NCI-H2227 (cell line): ENCODE results near the gene JDP2.

Experiments
- DNase-seq: peaks from one replicate; lab custom pipeline; 2025; ENCODE audit not compliant: unreplicated experiment; lab: John Stamatoyannopoulos, UW

Gene JDP2

DNA sequence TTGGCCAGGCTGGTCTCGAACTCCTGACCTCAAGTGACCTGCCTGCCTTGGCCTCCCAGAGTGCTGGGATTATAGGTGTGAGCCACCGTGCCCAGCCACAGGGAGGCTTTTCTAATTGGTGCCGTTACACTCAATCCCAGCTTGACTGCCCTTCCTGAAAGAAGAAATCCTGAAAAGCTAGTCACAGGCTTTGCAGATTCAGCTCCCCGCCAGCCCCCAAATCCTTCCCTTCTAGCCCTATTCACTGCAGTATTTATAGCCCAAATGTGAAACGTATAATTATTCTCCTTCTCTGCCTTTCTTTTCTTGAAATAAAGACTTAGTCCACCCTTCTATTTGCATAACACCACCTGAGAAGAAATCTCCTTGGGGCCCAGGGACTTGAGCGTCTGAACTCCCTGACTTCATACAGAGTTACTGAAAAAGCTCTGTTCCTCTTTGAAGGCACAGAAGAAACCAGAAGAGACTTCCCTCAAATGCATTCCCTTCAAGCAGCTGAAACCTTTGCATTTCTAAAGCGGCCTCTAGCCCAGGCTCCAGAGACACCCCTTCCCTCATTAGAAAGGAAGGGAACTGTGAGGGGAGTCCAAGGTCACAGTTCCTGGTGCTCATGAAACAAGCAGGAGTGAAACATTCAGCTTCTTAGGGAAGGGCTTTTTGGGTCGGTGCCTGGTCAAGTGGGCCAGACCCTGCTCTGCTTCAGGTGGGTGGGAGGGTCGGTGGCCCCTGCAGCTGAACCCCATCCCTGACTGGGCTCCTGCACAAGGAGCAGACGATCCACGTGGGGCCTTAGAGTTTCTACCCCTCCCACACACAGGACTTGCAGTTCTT is 52.2 kb downstream of the JDP2 start:
- DNase-seq: peak; percentile 72

DNA sequence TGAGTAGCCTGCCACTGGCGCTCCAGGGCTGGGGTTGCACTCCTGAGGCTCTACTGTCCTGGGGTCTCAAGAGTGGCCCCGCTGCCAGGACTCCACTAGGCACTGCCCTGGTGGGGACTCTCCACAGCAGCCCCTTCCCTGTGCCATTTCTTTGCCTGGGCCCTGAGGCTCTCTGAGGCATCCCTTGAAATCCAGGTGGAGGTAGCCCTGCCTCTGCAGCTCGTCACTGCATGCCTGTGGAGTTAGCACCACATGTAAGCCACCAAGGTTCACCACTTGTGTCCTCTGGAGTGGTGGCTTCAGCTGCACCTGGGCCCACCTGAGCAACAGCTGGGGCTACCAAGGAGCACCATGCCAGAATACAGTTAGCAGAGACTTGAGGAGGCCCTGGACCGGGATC is 54.5 kb downstream of the JDP2 start:
- DNase-seq: no peak

DNA sequence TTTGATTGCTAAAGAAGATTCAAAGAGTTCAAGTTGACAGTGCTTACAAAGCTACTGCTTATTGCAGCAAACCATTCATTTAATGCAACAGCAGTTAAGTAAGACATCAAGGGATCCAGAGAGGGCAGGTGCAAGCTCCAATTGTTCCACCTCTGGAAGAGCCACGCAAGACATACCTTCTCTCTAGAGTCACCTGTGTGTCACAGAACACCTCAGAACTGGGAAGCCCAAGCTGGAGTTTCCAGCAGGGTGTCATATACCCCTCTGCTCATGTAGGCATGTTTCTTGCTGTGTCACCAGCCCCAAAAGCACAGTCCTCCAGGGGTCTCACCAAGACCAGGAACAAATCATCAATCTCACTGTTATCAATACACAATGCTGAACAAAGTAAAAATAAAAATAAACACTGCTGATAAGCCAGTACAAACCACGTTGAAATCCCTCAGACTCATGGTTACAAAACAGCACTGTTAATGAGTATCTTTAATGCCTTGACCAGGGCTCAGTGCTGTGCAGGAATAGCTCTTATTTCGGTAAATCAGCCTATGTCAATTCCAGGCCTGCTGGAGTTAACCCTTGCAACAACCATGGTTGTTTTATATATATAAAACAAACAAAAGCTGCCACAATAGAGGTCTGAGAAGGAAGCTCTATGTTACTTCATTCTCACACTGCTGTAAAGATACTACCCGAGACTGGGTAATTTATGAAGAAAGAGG is 57.0 kb downstream of the JDP2 start:
- no peak for DNase-seq

- DNase-seq: no peak
Observed at GRCh38 chr14:75486318-75486717, 58.5 kb downstream of the JDP2 start.

GRCh38 chr14:75487155-75487671 is 59.4 kb downstream of the JDP2 start:
- DNase-seq: no peak

DNA sequence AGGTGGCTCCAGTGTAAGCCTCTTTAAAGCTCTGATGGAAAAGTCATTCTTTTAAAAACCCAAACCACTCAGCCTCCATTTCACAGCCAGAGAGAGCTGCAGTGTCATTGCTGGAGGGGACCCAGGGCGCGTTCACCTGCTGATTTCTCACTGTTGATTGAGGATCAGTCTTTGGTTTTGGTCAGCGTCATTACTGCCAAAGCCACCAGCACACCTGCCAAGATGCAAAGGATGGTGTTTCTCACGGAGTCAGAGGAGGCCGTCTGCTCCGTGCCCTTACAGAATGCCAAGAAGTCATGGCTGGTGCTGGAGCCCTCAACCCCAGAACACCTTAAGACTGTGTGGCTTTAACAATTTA is 61.6 kb downstream of the JDP2 start:
- DNase-seq: no peak

DNA sequence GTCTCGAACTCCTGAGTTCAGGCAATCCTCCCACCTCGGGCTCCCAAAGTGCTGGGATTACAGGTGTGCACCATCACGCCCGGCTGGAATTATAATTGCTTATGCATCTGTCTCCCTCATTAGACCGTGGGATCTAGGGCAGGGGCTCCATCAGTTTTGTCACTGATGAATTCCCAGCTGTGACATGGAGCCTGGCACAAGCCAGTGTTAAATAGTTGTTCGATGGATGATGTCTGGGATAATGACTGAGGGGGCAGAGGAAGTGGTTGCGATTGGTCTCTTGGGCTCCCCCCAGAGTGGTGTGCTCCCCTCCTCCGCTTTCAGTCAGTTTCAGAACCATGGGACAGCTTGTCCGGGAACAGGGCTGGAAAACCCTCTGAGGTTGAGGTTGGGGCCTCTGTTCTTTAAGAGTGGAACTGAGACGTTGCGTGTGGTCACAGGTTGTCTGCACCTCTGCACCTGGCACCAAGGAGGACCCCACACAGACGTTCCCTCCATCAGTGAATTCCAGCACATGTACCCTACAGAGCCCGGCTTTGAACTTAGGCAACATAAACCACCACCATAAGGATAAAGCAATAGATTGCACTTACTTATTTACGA is 63.7 kb downstream of the JDP2 start:
- no peak for DNase-seq

GRCh38 chr14:75492832-75493591 is 65.2 kb downstream of the JDP2 start:
- DNase-seq: no peak

GRCh38 chr14:75493592-75494087 is 65.8 kb downstream of the JDP2 start:
- DNase-seq: no peak

GRCh38 chr14:75494896-75495295 is 67.1 kb downstream of the JDP2 start:
- no peak for DNase-seq

- DNase-seq: no peak
Observed at GRCh38 chr14:75495399-75495798, 67.6 kb downstream of the JDP2 start.

DNA sequence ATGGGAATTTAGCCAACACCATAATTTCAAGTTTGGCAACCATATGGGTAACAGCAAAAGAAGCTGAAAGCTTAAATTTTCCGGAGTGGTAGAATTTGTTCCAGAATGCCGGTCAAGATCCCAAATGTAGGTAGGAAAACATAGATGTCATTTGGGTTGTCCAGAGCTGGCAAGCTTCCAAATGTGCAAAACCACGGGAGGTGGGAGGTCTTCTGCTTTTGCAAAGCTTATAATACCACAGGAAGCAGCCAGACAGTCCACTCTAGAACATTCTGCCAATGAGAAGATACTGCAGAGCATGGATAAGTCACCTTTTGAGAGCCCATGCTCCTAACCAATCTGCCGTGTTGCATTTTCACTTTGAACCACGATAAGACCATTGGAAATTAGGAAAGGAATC is 68.1 kb downstream of the JDP2 start:
- DNase-seq: no peak

- DNase-seq: no peak
Observed at GRCh38 chr14:75496755-75497154, 68.9 kb downstream of the JDP2 start.

- DNase-seq: no peak
Observed at GRCh38 chr14:75497191-75497590, 69.4 kb downstream of the JDP2 start.

- no peak for DNase-seq
Observed at GRCh38 chr14:75497701-75498100, 69.9 kb downstream of the JDP2 start.

DNA sequence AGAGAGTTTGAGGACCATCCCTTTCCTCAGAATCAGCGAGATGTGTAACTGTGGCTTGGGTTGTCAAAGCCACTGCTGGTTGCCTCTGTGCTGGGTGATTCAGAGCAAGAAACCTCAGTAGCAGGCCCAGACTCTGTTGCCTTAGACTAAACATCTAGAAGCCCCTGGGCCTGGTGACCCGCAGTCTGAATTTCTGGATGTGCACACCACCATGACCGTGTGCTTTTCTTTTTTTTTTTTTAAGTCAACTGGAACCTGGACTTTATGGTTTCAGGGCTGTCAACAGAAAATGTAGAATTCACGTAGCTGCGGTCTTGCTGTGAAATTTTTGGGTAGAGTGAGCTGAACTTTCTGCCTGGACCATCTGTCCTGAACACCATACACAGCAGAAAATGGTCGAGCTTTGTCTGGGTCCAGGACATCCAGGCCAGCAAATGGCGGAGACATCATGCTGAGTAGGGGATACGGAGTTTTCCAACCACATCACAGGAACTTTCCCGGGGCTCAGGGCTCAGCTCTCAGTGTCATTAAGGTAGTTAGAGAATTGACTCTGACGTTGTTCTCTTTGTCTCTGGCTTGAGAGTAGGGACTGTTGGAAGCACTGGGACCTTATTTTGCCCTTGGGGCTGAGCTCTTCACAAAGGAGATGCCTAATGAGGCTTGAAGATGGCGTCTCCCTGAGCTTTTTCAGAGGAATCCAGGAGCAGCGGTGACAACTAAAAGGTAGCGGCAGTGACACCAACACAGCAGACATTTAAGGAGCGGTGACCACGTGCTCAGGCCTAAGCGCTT is 71.5 kb downstream of the JDP2 start:
- no peak for DNase-seq

GRCh38 chr14:75501080-75501479 is 73.3 kb downstream of the JDP2 start:
- no peak for DNase-seq

DNA sequence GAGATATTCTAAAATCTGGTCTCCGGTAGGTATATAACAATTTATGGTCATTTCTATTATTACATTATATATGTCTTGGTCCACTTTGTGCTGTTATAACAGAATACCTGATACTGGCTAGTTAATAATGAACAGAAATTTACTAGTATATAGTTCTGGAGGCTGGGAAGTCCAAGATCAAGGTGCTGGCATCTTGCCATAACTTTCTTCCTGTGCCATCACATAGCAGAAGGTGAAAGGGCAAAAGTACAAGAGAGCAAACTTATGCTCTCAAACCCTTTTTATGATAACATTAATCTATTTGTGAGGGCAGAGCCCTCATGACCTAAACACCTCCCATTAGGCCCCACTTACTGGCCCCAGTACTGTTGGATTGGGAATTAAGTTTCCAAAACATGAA is 76.6 kb downstream of the JDP2 start:
- no peak for DNase-seq

DNA sequence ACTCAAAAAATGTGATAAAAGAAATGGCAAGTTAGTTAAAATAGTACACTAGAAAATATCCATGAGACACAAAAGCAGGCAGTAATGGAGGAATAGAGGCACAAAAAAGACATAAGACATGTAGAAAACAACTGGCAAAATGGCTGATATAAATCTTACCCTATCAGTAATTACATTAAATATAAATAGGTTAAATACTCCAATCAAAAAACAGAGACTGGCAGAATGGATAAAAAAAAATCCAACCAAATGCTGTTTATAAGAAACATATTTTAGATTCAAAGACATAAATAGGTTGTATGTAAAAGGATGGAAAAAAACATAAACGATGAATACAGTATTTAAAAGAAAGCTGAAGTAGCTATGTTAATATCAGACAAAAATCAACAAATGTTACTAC is 79.1 kb downstream of the JDP2 start:
- no peak for DNase-seq

DNA sequence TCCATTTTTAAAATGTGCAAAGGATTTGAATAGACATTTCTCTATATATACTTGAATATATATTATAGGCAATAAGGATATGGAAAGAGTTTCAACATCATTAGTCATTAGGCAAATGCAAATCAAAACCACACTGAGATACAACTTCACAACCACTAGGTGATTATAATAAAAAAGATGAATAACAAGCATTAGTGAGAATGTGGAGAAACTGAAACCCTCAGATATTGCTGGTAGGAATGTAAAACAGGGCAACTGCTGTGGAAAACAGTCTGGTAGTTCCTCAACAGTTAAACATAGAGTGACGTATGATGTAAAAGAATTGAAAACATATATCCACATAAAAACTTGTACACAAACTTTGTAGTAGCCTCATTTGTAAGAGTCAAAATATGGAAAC is 82.7 kb downstream of the JDP2 start:
- no peak for DNase-seq
